SK-N-SH treated with all-trans-retinoic acid at 6 μM for 48 hours (cell line): ENCODE data around the gene OASL.
A peak's percentile ranks its signal among the peaks of the same experiment; 100 is the strongest.

Experiments
- ATAC-seq: fragments of 200-7000 bp; cut with Tn5 transposase; 3 replicates; pipeline ENCODE4 v1.9.1; 2020; ENCODE audit warnings: mild to moderate bottlenecking, moderate library complexity
- ARNTL ChIP-seq: fragments of 450-650 bp; formaldehyde crosslinking; IDR thresholded peaks from 2 replicates; pipeline ENCODE4 v1.5.0; 2020; ENCODE audit warnings: low read depth, mild to moderate bottlenecking, moderate library complexity, borderline replicate concordance
- BACH2 ChIP-seq: fragments of 250-450 bp; sonication (Bioruptor Pico); IDR thresholded peaks from 2 replicates; pipeline ENCODE4 v1.9.0; 2021; ENCODE audit warnings: mild to moderate bottlenecking, borderline replicate concordance
- CREB5 ChIP-seq: fragments of 250-450 bp; sonication (Bioruptor Pico); IDR thresholded peaks from 2 replicates; pipeline ENCODE4 v1.5.1; 2020; ENCODE audit warnings: low read depth, mild to moderate bottlenecking, moderate library complexity
- CSDC2 ChIP-seq: fragments of 250-450 bp; sonication (Bioruptor Pico); IDR thresholded peaks from 2 replicates; pipeline ENCODE4 v1.5.0; 2020; ENCODE audit warnings: mild to moderate bottlenecking, moderate library complexity
- CSRNP3 ChIP-seq: fragments of 250-450 bp; sonication (Bioruptor Pico); IDR thresholded peaks from 2 replicates; pipeline ENCODE4 v1.5.1; 2021; ENCODE audit warnings: mild to moderate bottlenecking, moderate library complexity
- ESRRG ChIP-seq: fragments of 250-450 bp; sonication (Bioruptor Pico); IDR thresholded peaks from 2 replicates; pipeline ENCODE4 v1.6.1; 2021; ENCODE audit warnings: mild to moderate bottlenecking
- GLIS3 ChIP-seq: fragments of 250-450 bp; sonication (Bioruptor Pico); IDR thresholded peaks from 2 replicates; pipeline ENCODE4 v1.5.0; 2020; ENCODE audit warnings: mild to moderate bottlenecking, moderate library complexity
- ISL1 ChIP-seq: fragments of 250-450 bp; sonication (Bioruptor Pico); IDR thresholded peaks from 2 replicates; pipeline ENCODE4 v2.1.2; 2022; ENCODE audit warnings: mild to moderate bottlenecking, moderate library complexity
- OSR1 ChIP-seq: fragments of 250-450 bp; sonication (Bioruptor Pico); IDR thresholded peaks from 2 replicates; pipeline ENCODE4 v1.8.0; 2022; ENCODE audit warnings: moderate library complexity, mild to moderate bottlenecking, inconsistent platforms
- PATZ1 ChIP-seq: fragments of 250-450 bp; sonication (Bioruptor Pico); IDR thresholded peaks from 2 replicates; pipeline ENCODE4 v1.8.0; 2020; ENCODE audit warnings: mild to moderate bottlenecking, moderate library complexity, borderline replicate concordance
- POU6F1 ChIP-seq: fragments of 250-450 bp; sonication (Bioruptor Pico); IDR thresholded peaks from 2 replicates; pipeline ENCODE4 v1.8.0; 2021; ENCODE audit warnings: low read depth, mild to moderate bottlenecking, moderate library complexity, borderline replicate concordance
- TCF4 ChIP-seq: fragments of 250-450 bp; sonication (Bioruptor Pico); IDR thresholded peaks from 2 replicates; pipeline ENCODE4 v1.8.0; 2021; ENCODE audit warnings: mild to moderate bottlenecking, moderate library complexity, borderline replicate concordance
- TOX ChIP-seq: fragments of 250-450 bp; sonication (Bioruptor Pico); IDR thresholded peaks from 2 replicates; pipeline ENCODE4 v1.8.0; 2021; ENCODE audit warnings: mild to moderate bottlenecking, moderate library complexity, borderline replicate concordance
- TSHZ2 ChIP-seq: fragments of 250-450 bp; sonication (Bioruptor Pico); IDR thresholded peaks from 2 replicates; pipeline ENCODE4 v1.5.0; 2020; ENCODE audit warnings: mild to moderate bottlenecking, moderate library complexity
- ZC3H10 ChIP-seq: fragments of 250-450 bp; sonication (Bioruptor Pico); IDR thresholded peaks from 2 replicates; pipeline ENCODE4 v1.5.1; 2021; ENCODE audit warnings: mild to moderate bottlenecking, moderate library complexity
- ZFP3 ChIP-seq: fragments of 250-450 bp; sonication (Bioruptor Pico); IDR thresholded peaks from 2 replicates; pipeline ENCODE4 v1.5.0; 2020; ENCODE audit warnings: mild to moderate bottlenecking, moderate library complexity
- ZFP30 ChIP-seq: fragments of 450-650 bp; formaldehyde crosslinking; IDR thresholded peaks from 2 replicates; pipeline ENCODE4 v1.5.0; 2022; ENCODE audit warnings: mild to moderate bottlenecking, moderate library complexity
- ZNF70 ChIP-seq: fragments of 450-650 bp; formaldehyde crosslinking; IDR thresholded peaks from 2 replicates; pipeline ENCODE4 v1.5.0; 2020; ENCODE audit warnings: mild to moderate bottlenecking, moderate library complexity
- ZNF8 ChIP-seq: fragments of 450-650 bp; formaldehyde crosslinking; IDR thresholded peaks from 2 replicates; pipeline ENCODE4 v1.5.0; 2020; ENCODE audit warnings: mild to moderate bottlenecking, moderate library complexity

The OASL gene

GRCh38 chr12:121057794-121058193, 18.7 kb upstream of the OASL start:
- ATAC-seq, result no peak
- TF ChIP-seq ESRRG (CRISPR knock-in tag) (no peak), POU6F1 (CRISPR knock-in tag) (no peak), TOX (CRISPR knock-in tag) (no peak), BACH2 (CRISPR knock-in tag) (no peak), ZNF8 (CRISPR knock-in tag) (no peak)

GRCh38 chr12:121053706-121054105, 14.7 kb upstream of the OASL start:
- ATAC-seq, result no peak
- no peak for TF ChIP-seq CSDC2

- ATAC-seq, result peak; percentile 40; the same call in 1 of the 3 replicates
- TF ChIP-seq CSDC2 (no peak), TSHZ2 (no peak), CSRNP3 (CRISPR knock-in tag) (no peak), GLIS3 (CRISPR knock-in tag) (no peak), ISL1 (CRISPR knock-in tag) (no peak), OSR1 (no peak), CREB5 (no peak), PATZ1 (CRISPR knock-in tag) (no peak), ZFP30 (CRISPR knock-in tag) (no peak), ZNF70 (CRISPR knock-in tag) (no peak), ZFP3 (CRISPR knock-in tag) (no peak), ZC3H10 (CRISPR knock-in tag) (no peak), BACH2 (CRISPR knock-in tag) (no peak), TOX (CRISPR knock-in tag) (no peak), ZNF8 (CRISPR knock-in tag) (no peak), POU6F1 (CRISPR knock-in tag) (no peak), ARNTL (no peak), TCF4 (no peak)
These were observed 11.7 kb upstream of the OASL start for GRCh38 chr12:121050725-121051124.
